Measurements from ENCODE around the gene RPS21. TPM values are rescaled to one million over a fixed set of nuclear protein-coding genes. Genes with fewer than 3 reads are reported as not detected.

The RPS21 gene
- total RNA-seq, 1 donor from 2014 or later: 1,160 TPM

- Mint-ChIP-seq H3K27me3 (no peaks in the 10 kb centered on the region), H3K4me3 (ENCODE audit: low read depth) (no peak overlapping the region), H3K9me3 (ENCODE audit: low read depth) (no peaks in the 10 kb centered on the region), H3K36me3 (ENCODE audit: insufficient read depth) (peaks cover 4% of the 10 kb centered on the region), H3K27ac (peak overlapping the region; percentile 90), H3K4me1 (ENCODE audit: low read depth) (peaks cover 19% of the 10 kb centered on the region)
- TF ChIP-seq, protein P1, sequence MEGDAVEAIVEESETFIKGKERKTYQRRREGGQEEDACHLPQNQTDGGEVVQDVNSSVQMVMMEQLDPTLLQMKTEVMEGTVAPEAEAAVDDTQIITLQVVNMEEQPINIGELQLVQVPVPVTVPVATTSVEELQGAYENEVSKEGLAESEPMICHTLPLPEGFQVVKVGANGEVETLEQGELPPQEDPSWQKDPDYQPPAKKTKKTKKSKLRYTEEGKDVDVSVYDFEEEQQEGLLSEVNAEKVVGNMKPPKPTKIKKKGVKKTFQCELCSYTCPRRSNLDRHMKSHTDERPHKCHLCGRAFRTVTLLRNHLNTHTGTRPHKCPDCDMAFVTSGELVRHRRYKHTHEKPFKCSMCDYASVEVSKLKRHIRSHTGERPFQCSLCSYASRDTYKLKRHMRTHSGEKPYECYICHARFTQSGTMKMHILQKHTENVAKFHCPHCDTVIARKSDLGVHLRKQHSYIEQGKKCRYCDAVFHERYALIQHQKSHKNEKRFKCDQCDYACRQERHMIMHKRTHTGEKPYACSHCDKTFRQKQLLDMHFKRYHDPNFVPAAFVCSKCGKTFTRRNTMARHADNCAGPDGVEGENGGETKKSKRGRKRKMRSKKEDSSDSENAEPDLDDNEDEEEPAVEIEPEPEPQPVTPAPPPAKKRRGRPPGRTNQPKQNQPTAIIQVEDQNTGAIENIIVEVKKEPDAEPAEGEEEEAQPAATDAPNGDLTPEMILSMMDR (IDR thresholded peaks at IDR 0.05; ENCODE audit: unreplicated experiment): peak; percentile 57
- DNase-seq (ENCODE audit: low spot score, unreplicated experiment): peak; percentile 64
Observed at GRCh38 chr20:62376112-62377063, 10.5 kb upstream of the RPS21 start.

GRCh38 chr20:62377064-62377461 lies 9.8 kb upstream of the RPS21 start:
- Mint-ChIP-seq H3K9me3 (ENCODE audit: low read depth) (peaks cover 4% of the 10 kb centered on the region), H3K27me3 (no peaks in the 10 kb centered on the region), H3K4me1 (ENCODE audit: low read depth) (peaks cover 19% of the 10 kb centered on the region), H3K4me3 (ENCODE audit: low read depth) (no peak overlapping the region), H3K27ac (peak overlapping the region; percentile 90), H3K36me3 (ENCODE audit: insufficient read depth) (peaks cover 8% of the 10 kb centered on the region)
- TF ChIP-seq, protein P1 (IDR thresholded peaks at IDR 0.05; ENCODE audit: unreplicated experiment): no peak
- no peak for DNase-seq (ENCODE audit: low spot score, unreplicated experiment)

DNA sequence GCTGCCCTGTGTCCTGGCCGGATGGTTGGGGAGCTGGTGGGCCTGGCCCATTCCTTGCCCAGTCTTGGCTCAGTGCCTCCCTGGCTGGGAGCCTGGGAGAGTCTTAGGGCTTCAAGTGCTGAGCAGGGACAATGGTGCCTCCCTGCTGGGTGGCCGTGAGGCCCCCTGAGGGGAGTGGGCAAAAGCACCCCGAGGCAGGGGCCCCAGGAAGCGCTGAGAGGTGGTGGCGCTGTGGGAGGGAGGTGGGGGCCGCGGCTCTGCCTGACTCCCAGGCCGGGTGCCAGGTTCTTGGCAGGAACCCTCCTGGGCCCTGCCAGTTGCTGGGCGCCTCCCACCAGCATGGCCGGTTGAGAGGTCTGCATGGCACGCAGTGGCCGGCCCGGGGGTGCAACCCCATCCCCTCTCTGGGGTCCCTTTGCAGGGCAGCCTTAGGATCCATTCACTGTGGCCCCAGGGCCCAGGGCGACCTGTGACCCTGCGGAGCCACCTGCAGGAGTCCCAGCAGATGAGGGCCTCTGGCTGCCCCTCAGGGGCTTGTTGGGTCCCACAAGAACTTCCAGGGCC lies 9.2 kb upstream of the RPS21 start:
- TF ChIP-seq, protein P1 (IDR thresholded peaks at IDR 0.05; ENCODE audit: unreplicated experiment): no peak
- Mint-ChIP-seq H3K27me3 (no peaks in the 10 kb centered on the region), H3K36me3 (ENCODE audit: insufficient read depth) (peaks cover 11% of the 10 kb centered on the region), H3K9me3 (ENCODE audit: low read depth) (peaks cover 5% of the 10 kb centered on the region), H3K4me1 (ENCODE audit: low read depth) (peaks cover 20% of the 10 kb centered on the region), H3K27ac (peak overlapping the region; percentile 90), H3K4me3 (ENCODE audit: low read depth) (no peak overlapping the region)
- no peak for DNase-seq (ENCODE audit: low spot score, unreplicated experiment)

- no peak overlapping the region for H3K4me3 Mint-ChIP-seq (ENCODE audit: low read depth)
- peaks cover 5% of the 10 kb centered on the region for H3K9me3 Mint-ChIP-seq (ENCODE audit: low read depth)
- TF ChIP-seq, protein P1 (IDR thresholded peaks at IDR 0.05; ENCODE audit: unreplicated experiment): no peak
- H3K4me1 Mint-ChIP-seq (ENCODE audit: low read depth): peaks cover 23% of the 10 kb centered on the region
- no peaks in the 10 kb centered on the region for H3K27me3 Mint-ChIP-seq
- H3K36me3 Mint-ChIP-seq (ENCODE audit: insufficient read depth): peaks cover 13% of the 10 kb centered on the region
- no peak overlapping the region for H3K27ac Mint-ChIP-seq
- DNase-seq (ENCODE audit: low spot score, unreplicated experiment): no peak
Observed at GRCh38 chr20:62378215-62378614, 8.7 kb upstream of the RPS21 start.

DNA sequence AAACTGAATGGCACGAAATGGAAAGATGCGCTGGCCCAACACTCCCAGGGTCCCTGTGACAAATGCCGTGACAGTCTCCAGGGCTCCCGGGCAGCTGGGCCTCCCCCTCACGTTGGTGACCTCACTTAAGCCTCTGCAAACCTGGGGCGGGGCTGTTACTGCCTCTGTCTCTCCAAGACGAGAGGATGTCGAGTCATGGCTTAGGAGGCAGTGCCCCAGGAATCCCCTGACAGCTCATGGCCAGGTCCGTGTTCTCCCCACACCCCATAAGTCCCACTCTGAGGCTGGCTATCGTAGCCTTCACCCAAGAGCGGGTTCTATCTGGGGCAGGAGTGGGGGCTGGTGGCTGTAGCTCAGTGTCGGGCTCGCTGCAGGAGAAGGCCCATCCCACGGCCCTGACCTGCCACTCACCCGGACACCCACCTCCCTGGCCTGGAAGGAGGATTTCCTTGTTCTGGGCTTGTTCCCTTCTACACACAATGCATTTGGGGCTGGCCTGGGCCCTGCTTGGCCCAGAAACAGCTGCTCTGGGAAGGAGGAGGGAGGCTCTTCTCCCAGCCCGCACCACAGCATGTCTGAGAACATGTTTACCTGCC lies 5.6 kb upstream of the RPS21 start:
- Mint-ChIP-seq H3K4me3 (ENCODE audit: low read depth) (no peak overlapping the region), H3K9me3 (ENCODE audit: low read depth) (peaks cover 5% of the 10 kb centered on the region), H3K36me3 (ENCODE audit: insufficient read depth) (peaks cover 11% of the 10 kb centered on the region), H3K4me1 (ENCODE audit: low read depth) (peaks cover 25% of the 10 kb centered on the region), H3K27me3 (no peaks in the 10 kb centered on the region), H3K27ac (no peak overlapping the region)
- TF ChIP-seq, protein P1 (IDR thresholded peaks at IDR 0.05; ENCODE audit: unreplicated experiment): no peak
- no peak for DNase-seq (ENCODE audit: low spot score, unreplicated experiment)

Data from progenitor cell of endocrine pancreas (in vitro differentiated cells).